T-helper 2 cell treated with Interferon-gamma antibody and Interleukin-4, amounts not matched to agents 100 ng/mL and 5 ng/mL, for 36 hours (primary cell): ENCODE results near the gene INTS3. TPM values are rescaled to one million over a fixed set of nuclear protein-coding genes. Genes with fewer than 3 reads are reported as not detected.

Experiments
- intact Hi-C: fragments of 100-400 bp; cut with micrococcal nuclease; formaldehyde crosslinking; loops from one replicate; pipeline ENCODE4 v1.15.1; 2023
- total RNA-seq: library from RNA; stranded (reverse); gene quantifications from 2 replicates; pipeline ENCODE4 v1.2.3, GENCODE V29; 2022

INTS3 gene
- 62.1 and 62.9 TPM in 2 replicates for total RNA-seq

DNA sequence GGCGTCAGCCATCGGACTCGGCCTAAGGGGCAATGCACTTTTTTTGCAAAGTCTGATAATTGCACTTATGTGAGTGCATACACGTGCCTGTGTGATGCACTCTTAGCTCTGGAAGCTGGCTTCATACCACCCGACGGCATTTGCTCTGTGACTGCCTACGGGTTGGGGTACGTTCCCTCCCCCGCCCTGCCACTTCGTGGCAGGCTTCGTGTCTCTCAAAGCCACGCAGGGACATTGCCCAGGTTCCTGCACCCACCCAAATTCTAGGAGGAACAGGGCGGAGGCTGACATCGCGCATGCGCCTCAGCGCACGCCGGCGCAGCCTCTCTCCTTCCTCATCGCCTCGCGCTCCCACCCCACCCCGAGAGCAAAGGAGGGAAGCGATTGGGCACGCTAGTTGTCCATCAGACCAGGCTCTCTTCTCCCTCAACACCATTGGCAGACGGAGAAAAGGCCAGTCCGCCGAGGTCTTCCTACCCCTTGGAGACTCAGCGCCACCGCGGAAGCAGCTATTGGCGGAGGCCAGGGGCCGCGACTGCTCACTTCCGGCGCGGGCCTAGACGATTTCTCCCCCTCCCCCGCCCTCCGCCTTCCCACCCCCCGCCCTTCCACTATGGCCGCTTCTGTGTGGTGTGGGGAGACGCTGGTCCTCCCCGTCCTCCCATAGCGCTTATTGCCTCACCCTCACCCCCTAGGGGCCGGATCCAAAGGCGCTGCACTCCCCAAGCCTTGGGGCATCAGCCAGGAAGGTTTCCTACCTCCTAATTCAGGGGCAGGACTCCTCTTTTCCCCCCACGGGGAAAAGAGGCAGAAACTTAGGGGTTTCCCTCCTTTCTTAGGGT, at the start of gene INTS3:
Gene INTS3 (plus strand): TSS at position 588 of the 842 bp plus-strand sequence. CDS start 585 bp downstream, outside the sequence.
- intact Hi-C loops = loop anchor here (1.0 to 10.0 kb wide), 5 partner anchors 55 to 231 kb away; partner anchors contain the start of genes CHTOP, CRTC2 and S100A6

GRCh38 chr1:153678519-153679336, 49.1 kb upstream of the INTS3 start, which contains the start of gene NPR1:
Gene NPR1 (plus strand): TSS chr1:153678688. CDS start chr1:153679109, 421 bp downstream.
- intact Hi-C loops = loop anchor here (2.0 to 10.0 kb wide), 2 partner anchors 96 to 312 kb away; partner anchors contain the start of genes RPS27 and SLC27A3

DNA sequence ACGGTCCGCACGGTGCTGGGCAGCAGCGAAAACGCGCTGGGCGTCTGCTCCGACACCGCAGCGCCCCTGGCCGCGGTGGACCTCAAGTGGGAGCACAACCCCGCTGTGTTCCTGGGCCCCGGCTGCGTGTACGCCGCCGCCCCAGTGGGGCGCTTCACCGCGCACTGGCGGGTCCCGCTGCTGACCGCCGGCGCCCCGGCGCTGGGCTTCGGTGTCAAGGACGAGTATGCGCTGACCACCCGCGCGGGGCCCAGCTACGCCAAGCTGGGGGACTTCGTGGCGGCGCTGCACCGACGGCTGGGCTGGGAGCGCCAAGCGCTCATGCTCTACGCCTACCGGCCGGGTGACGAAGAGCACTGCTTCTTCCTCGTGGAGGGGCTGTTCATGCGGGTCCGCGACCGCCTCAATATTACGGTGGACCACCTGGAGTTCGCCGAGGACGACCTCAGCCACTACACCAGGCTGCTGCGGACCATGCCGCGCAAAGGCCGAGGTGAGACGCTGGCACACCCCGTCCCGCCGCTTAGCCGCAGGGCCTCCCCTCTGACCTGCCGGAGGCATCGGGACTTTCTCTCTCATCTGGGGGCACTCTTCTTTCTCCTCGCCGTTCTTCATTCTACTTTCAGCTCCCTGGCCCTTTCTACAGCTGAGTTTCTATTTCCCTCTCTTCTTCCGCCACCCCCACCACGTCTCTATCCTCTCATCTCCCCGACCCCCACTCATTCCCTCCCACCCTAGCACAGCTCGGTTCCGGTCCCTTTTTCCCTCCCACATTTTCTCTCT, 48.3 kb upstream of the INTS3 start:
- intact Hi-C loops = loop anchor here (2.0 to 10.0 kb wide), 2 partner anchors 95 to 311 kb away; partner anchors contain the start of genes RPS27 and SLC27A3

DNA sequence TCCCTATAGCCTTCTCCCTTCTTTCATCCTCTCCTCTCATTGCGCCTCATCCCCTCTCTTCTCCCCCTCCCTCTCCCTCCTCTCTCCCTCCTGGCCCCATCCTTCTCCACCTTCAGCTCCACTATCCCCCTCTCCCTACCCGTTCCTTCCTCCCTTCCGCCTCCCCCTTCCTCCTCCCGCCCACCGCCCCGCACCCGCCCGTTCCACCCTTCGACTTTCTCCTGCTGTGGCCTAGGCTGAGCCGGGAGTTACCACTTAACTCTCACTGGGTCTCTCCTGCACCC, 47.8 kb upstream of the INTS3 start:
- intact Hi-C loops = no loop called here

DNA sequence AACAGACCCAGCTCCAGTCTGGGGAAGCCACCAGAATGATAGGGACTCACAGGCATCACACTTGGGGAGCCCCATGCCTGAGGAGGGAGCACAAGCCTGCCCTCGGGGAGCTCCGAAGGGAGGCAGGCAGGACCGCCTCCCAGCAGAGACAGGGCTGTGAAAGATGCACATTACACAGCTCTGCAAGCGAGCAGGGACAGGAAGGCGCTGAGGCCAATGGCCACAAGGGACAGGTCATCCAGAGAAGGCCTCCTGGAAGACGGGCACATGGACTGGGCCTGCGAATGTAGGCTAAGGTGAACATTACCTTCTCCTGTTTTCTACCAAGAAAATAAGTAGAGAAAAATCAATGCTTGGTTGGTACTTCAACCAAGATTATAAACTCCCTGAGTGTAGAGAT, 45.1 kb upstream of the INTS3 start:
- intact Hi-C loops = no loop called here

DNA sequence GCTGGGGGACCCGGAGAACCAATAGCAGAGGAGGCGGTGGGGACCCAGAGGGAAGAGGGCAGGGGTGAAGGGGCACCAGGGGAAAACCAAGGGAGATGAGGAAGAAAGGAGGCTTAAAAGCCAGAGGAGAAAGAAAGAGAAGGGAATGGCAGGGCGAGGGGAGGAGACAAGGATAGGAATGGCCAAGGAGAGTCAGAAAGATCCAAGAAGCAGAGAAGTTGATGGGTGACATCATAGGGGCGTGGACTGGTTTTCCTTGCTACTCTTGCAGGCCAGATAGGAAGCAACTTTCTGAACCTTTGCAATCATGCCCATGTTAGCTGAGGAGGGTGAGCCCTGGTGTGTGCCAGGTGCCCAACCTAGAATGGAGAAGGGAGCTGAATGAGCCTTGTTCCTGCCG, 44.0 kb upstream of the INTS3 start:
- intact Hi-C loops = no loop called here

- intact Hi-C loops = no loop called here
Observed at GRCh38 chr1:153684892-153685291, 43.0 kb upstream of the INTS3 start.

DNA sequence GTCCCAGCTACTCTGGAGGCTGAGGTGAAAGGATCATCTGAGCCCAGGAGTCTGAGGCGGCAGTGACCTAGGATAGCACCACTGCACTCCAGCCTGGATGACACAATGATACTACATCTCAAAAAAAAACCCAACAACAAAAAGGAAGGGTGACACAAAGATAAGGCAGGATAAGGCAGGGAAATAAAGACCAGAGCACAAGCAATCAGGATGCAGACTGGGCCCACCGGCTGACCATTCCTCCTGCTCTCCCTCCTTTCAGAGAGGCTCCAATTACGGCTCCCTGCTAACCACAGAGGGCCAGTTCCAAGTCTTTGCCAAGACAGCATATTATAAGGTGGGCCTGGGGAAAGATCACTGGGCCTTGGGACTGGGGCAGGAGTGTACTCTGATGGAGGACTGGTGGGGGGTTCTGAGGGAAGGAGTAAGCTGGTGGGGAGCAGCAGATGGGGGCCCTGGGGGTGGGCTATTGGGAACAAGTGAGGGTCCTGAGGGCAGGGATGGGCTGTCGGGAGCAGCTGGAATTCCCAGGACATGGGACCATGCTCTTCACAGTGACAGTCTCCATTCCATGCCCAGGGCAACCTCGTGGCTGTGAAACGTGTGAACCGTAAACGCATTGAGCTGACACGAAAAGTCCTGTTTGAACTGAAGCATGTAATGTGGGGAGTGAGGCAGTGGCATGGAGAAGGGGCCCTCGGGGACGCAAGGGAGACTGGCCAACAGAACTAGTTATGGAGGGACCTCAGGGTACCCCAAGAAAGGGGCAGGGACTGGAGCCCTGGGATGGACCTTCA, 42.1 kb upstream of the INTS3 start:
- intact Hi-C loops = no loop called here

DNA sequence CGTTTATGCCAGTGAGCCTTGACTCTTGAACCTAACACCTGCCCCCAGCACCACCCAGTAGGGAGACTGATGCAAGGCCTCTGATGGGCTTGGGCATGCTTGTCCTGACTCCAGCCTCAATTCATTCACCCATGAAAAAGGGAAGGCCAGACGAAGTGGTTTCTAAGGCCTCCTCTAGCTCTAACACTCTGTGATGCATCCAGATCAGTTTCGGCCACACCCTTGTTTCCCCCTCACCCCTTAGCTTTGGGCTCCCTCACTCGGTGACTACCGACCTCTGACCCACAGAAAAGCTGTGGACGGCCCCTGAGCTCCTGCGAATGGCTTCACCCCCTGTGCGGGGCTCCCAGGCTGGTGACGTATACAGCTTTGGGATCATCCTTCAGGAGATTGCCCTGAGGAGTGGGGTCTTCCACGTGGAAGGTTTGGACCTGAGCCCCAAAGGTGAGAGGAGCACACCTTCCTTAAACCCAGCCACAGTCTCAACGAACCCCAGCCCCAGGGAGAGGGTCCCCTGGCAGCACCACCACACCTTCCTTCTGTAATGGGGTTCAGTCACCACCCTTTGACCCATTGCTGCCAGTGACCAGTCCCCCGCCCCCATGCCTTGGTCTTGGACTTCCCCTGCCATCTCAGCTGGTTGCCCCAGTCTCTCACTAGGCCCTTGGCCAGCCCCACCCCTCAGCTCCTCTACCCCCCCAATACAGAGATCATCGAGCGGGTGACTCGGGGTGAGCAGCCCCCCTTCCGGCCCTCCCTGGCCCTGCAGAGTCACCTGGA, 40.3 kb upstream of the INTS3 start:
- intact Hi-C loops = no loop called here

GRCh38 chr1:153688276-153688675, 39.6 kb upstream of the INTS3 start:
- intact Hi-C loops = no loop called here

GRCh38 chr1:153688736-153689328, 39.0 kb upstream of the INTS3 start:
- intact Hi-C loops = no loop called here

DNA sequence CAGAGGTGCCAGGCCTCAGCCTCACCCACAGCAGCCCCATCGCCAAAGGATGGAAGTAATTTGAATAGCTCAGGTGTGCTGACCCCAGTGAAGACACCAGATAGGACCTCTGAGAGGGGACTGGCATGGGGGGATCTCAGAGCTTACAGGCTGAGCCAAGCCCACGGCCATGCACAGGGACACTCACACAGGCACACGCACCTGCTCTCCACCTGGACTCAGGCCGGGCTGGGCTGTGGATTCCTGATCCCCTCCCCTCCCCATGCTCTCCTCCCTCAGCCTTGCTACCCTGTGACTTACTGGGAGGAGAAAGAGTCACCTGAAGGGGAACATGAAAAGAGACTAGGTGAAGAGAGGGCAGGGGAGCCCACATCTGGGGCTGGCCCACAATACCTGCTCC, 34.4 kb upstream of the INTS3 start:
- intact Hi-C loops = no loop called here

GRCh38 chr1:153696741-153697140, 31.1 kb upstream of the INTS3 start:
- intact Hi-C loops = no loop called here

DNA sequence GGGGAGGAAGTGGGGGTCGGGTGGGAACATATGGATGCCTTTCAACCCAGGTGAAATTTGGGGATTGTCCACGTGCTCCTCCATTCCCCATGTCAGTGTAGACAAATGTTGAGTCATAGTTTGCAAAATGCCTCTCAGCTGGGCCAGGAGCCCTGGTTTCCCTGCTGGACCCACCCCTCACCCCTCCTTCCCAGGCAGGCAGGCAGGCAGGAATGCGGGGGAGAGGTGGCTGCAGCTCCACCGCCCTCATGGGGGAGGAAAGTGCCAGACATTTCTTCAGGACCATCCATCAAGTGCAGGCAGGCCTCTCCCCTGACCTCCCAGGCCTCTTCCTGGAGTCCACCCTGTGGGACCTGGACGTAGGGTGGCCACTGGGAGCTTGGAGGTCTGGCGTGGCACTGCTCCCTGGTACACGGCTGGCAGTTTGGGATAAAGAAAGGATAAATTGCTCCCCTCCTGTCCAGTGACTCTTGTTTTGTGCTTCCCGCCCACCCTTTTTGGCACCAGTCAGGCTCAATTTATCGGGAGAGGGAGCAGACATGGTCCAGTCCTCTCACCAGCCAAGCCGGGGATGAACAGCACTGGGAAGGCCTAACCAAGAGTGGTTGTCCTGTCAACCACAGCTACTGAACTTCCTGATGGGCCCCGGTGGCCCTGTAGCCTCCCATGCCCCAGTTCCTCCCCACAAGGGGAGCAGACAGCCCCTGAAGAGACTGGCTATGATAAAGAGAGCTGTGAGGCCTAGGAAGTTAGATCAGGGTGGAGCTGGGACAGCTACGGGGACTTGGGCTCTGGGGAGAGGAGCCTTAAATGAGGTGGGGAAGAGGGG, 30.4 kb upstream of the INTS3 start:
- intact Hi-C loops = no loop called here

DNA sequence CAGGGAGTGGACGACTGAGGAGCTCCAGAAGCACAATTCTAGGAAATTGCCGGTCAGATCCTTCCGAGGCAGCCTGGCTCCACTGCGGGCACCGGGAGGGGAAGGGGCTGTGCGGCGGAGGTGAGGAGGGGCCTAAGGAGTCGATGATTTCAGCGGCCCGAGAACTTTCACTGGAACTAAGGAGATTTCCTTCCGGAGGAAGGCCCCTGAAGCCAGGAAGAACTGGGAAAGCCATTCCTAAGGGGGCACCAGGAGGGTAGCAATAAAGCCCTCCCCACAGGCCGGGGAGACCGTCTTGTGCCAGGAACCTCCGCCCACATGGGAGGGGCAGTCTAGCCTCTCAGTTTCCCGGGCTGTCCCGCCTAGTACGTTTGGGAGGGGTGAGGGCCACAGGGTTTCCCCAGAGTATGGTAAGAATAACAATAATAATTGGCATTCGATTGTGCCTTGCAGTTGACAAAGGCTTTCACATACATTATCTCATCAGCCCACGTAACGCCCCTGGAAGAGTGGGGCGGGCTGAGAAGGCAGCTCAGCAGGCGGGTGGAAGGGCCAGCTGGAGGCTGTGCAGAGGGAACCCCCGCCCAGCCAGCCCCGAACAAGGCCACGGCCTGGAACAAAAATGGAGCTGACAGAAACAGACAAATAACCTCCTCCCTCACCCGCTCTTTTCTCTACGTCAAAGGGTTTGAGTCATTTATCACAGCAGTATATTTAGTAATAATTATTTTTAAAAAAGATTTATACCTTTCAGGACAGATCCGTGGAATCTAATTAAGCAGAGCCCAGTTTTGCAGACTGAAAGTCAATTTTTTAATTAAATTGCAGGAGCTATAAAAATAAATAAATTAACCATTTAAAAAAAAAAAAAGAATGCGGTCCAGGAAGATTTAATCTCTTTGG, 29.6 kb upstream of the INTS3 start:
- intact Hi-C loops = no loop called here

DNA sequence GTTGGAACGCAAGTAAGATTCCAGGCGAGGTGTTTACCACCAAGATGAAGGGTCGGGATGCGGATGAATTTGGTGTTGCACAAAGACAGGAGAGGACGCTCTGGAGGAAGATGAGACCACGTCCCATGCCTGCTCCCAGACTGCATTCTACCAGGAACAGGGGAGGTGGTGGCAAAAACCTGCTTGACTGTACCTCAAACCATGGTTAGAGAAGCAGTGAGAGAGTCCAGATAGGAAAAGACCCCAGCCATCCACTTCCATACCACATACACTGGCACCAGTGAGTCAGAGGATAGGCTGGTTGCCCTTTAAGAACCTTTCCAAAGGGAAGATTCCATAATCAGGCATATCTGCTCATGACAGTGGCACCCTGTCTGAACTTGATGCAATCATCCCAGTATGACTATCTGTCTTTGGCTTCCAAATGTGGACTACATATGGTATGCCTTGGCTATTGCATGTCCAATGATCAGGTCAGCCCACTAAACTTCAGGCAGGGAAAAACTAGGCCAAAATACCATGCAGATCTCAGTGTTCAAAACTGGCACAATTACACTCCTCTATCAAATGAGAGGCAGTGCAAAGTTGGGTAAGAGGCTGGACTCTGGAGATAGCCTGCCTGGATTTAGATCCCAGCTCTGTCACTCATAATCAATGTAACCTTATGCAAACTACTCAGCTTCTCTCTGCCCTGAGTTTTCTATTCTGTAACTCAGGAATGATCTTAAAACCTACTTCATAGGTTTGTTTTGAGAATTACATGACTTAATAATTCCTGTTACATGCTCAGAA, 28.7 kb upstream of the INTS3 start:
- intact Hi-C loops = no loop called here

GRCh38 chr1:153699768-153700167, 28.1 kb upstream of the INTS3 start:
- intact Hi-C loops = loop anchor here (1.0 kb wide), 1 partner anchor 21 kb away; no protein-coding TSS in a partner anchor
